Pancreas (tissue), 10 donors: ENCODE data around the gene MRC2. TPM values are rescaled to one million over a fixed set of nuclear protein-coding genes. Genes with fewer than 3 reads are reported as not detected.
A peak's percentile ranks its signal among the peaks of the same experiment; 100 is the strongest.
"Not testable (repeated sequence)": the region's sequence is repeated elsewhere in the genome, so short reads cannot be mapped to it uniquely, and the experiment has no call there.

Source experiments
- ATAC-seq, 4 donors: fragments of 200-7000 bp; cut with Tn5 transposase; one replicate each; pipeline versions ENCODE4 v1.8.0 to v1.9.1; 2020; ENCODE audit warnings: mild to moderate bottlenecking in 4 of 4, moderate library complexity in 4 of 4
- DNase-seq, 6 donors: peaks; one replicate each; pipeline ENCODE4 v3.0.0-alpha.2; 2020
- FAIRE-seq: peaks from 2 replicates; lab custom pipeline; 2012; peaks lifted over from hg19 to GRCh38; lab: Jason Lieb, UNC
- H3K27ac ChIP-seq, 4 donors: fragments of 200-600 bp; sonication (generic); 1 replicate in 3 of 4; 2 replicates in 1 of 4; pipeline versions ENCODE4 v1.5.0 to v1.8.0; 2020
- H3K27me3 ChIP-seq, 4 donors: fragments of 200-600 bp; one replicate each; pipeline ENCODE4 v1.8.0; 2021
- H3K36me3 ChIP-seq, 3 donors: fragments of 200-600 bp; sonication (generic) in 1 of 3; one replicate each; pipeline versions ENCODE4 v1.5.0 to v1.8.0; 2020 to 2021
- H3K4me1 ChIP-seq, 3 donors: fragments of 200-600 bp; one replicate each; pipeline ENCODE4 v1.8.0; 2021
- H3K4me3 ChIP-seq, 4 donors: fragments of 200-600 bp; sonication (generic) in 2 of 4; one replicate each; pipeline versions ENCODE4 v1.5.0 to v1.8.0; 2020 to 2021
- H3K9me3 ChIP-seq, 4 donors: fragments of 200-600 bp; one replicate each; pipeline ENCODE4 v1.8.0; 2021
- WGBS, 2 donors: extraction: QIAGEN DNeasy Blood & Tissue Kit; methylation state at CpG; one replicate each; pipeline ENCODE4 v1.1.7; 2013; 5-methylcytosine and 5-hydroxymethylcytosine counted together
- intact Hi-C, 3 donors: fragments of 100-400 bp; cut with DNase I; formaldehyde crosslinking; loops; one replicate each; pipeline versions ENCODE4 v1.11.1 to v1.14.2; 2022
- polyA plus RNA-seq, 2 donors: library from polyadenylated mRNA; stranded (reverse); fragments of 200-250 nt; gene quantifications; one replicate each; pipeline ENCODE4 v1.2.3, GENCODE V29; 2013
- total RNA-seq, 6 donors: library from RNA; stranded (reverse); fragmentation: NEBNext Ultra II Directional in 4 of 6; extraction: Animal tissue kit (Norgen Biotek cat#: 25700) in 4 of 6; gene quantifications; one replicate each; pipeline versions ENCODE4 v1.2.1 to v1.2.4, GENCODE V29; 2021 to 2023
- TF ChIP-seq, protein P1 (sequence below), 4 donors: fragments of 200-600 bp; sonication (generic) in 3 of 4; IDR thresholded peaks; one replicate each; pipeline versions ENCODE4 v1.5.0 to v1.8.0; 2021; ENCODE audit warnings: antibody characterized with exemption in 4 of 4
- donor health status: healthy with polysubstance abuse.
- donor health status: DM: no; HTN: no; CAD: no; lungs with moderate emphysema.
- donor health status: DM: no; HTN: no; CAD: no.
- donor health status: control.
- donor health status: control.
- donor health status: Bipolar disorder and iron deficiency.
- donor health status: DM: yes; HTN: yes; CAD: no.
- donor health status: DM: no; HTN: no; CAD: no.
- donor health status: DM: no; HTN: no; CAD: no.
- donor health status: DM: yes; HTN: yes; CAD: no.

MRC2 gene
- total and polyA plus RNA-seq, 8 donors, result 1.6 to 25.4 (median 5.1) TPM

- H3K36me3 ChIP-seq, result no peaks in the 10 kb centered on the region
- H3K4me3 ChIP-seq, result no peak overlapping the region
- no peak for DNase-seq
- ATAC-seq, result peak in 2 of 4 donors; percentile 33 to 45
- H3K27ac ChIP-seq, result no peak overlapping the region
- no peaks in the 10 kb centered on the region for H3K9me3 ChIP-seq
- intact Hi-C loops, result loop anchor here in 1 of 3 donors (10.0 kb wide), 1 partner anchor 62 kb away; no protein-coding TSS in a partner anchor
- FAIRE-seq, result no peak
- H3K27me3 ChIP-seq, result no peaks in the 10 kb centered on the region
- 65 to 80% methylated on average over 13 to 14 of the region's 14 CpGs for WGBS, 2 donors
- TF ChIP-seq, protein P1, sequence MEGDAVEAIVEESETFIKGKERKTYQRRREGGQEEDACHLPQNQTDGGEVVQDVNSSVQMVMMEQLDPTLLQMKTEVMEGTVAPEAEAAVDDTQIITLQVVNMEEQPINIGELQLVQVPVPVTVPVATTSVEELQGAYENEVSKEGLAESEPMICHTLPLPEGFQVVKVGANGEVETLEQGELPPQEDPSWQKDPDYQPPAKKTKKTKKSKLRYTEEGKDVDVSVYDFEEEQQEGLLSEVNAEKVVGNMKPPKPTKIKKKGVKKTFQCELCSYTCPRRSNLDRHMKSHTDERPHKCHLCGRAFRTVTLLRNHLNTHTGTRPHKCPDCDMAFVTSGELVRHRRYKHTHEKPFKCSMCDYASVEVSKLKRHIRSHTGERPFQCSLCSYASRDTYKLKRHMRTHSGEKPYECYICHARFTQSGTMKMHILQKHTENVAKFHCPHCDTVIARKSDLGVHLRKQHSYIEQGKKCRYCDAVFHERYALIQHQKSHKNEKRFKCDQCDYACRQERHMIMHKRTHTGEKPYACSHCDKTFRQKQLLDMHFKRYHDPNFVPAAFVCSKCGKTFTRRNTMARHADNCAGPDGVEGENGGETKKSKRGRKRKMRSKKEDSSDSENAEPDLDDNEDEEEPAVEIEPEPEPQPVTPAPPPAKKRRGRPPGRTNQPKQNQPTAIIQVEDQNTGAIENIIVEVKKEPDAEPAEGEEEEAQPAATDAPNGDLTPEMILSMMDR (IDR thresholded peaks at IDR 0.05), result no peak
- no peaks in the 10 kb centered on the region for H3K4me1 ChIP-seq
Observed at GRCh38 chr17:62692721-62693431, 65.4 kb downstream of the MRC2 start.

GRCh38 chr17:62693616-62694409, 66.3 kb downstream of the MRC2 start:
- no peak overlapping the region for H3K4me3 ChIP-seq
- no peaks in the 10 kb centered on the region for H3K9me3 ChIP-seq
- H3K4me1 ChIP-seq, result no peaks in the 10 kb centered on the region
- DNase-seq, result no peak
- TF ChIP-seq, protein P1 (IDR thresholded peaks at IDR 0.05), result no peak
- no peak for ATAC-seq
- no peak overlapping the region for H3K27ac ChIP-seq
- WGBS, 2 donors, result 70 to 77% methylated on average over 19 of the region's 19 CpGs
- H3K36me3 ChIP-seq, result no peaks in the 10 kb centered on the region
- intact Hi-C loops, result loop anchor here in 1 of 3 donors (10.0 kb wide), 1 partner anchor 61 kb away; no protein-coding TSS in a partner anchor
- no peak for FAIRE-seq
- H3K27me3 ChIP-seq, result no peaks in the 10 kb centered on the region

DNA sequence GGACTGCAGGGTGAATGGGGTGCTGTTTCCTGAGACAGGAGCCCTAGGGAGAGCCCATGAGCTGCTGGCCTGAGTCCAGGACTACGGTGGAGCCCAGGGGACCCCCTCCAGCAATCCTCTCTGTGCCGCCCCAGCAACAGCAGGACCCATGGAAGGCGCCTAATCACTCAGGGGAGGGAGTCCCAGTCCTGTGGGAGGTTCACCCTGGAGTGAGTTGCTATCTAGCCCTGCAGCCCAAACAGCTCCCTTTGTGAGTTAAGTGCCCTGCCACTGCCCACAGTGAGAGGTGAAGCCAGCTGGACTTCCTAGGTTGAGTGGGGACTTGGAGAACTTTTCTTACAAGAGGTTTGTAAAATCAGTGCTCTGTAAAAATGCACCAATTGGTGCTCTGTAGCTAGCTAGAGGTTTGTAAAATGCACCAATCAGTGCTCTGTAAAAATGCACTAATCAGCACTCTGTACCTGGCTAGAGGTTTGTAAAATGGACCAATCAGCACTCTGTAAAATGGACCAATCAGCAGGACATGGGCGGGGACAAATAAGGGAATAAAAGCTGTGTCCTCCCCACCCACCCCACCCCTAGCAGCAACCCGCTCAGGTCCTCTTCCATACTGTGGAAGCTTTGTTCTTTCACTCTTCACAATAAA, 67.7 kb downstream of the MRC2 start:
- not testable (repeated sequence) for ATAC-seq, H3K27me3 ChIP-seq, H3K27ac ChIP-seq, H3K9me3 ChIP-seq, FAIRE-seq, H3K4me1 ChIP-seq, H3K4me3 ChIP-seq, H3K36me3 ChIP-seq
- DNase-seq, result peak in 1 of 6 donors; percentile 24
- 79 to 84% methylated on average over 5 of the region's 5 CpGs for WGBS, 2 donors
- intact Hi-C loops, result loop anchor here in 2 of 3 donors (5.0 to 10.0 kb wide), 2 partner anchors 60 to 717 kb away; no protein-coding TSS in a partner anchor

DNA sequence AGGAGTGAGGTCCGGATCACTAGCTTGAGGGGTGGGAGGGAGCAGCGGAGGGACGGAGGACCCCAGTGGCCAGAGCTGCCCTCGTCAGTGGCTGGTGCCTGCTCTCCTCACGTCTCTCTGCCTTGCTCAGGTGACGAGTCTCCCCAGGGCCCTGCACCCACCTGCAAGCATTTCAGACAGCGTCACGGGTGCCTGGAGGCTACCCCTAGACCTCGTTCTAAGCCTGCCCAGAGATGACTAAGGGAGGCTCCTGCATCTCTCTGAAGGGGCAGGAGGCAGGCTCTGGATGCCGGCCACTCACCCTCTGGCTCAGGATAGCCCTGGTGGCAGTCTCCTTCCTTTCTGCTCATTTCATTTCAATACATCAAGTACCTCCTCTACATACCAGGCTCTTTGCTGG, 68.8 kb downstream of the MRC2 start:
- peak in 1 of 6 donors; percentile 43 for DNase-seq
- H3K27me3 ChIP-seq, result no peaks in the 10 kb centered on the region
- no peak overlapping the region for H3K27ac ChIP-seq
- no peak for ATAC-seq
- TF ChIP-seq, protein P1 (IDR thresholded peaks at IDR 0.05), result no peak
- no peaks in the 10 kb centered on the region for H3K4me1 ChIP-seq
- H3K4me3 ChIP-seq, result no peak overlapping the region
- no peak for FAIRE-seq
- no peaks in the 10 kb centered on the region for H3K36me3 ChIP-seq
- no peaks in the 10 kb centered on the region for H3K9me3 ChIP-seq
- WGBS, 2 donors, result 66 to 83% methylated on average over 10 of the region's 10 CpGs
- intact Hi-C loops, result loop anchor here in 2 of 3 donors (5.0 to 10.0 kb wide), 2 partner anchors 59 to 716 kb away; no protein-coding TSS in a partner anchor
